Measurements from ENCODE around the gene AGPAT1. TPM values are rescaled to one million over a fixed set of nuclear protein-coding genes. Genes with fewer than 3 reads are reported as not detected.

Gene AGPAT1
- total and polyA plus RNA-seq, 8 donors: 7.3 to 52.6 (median 34.9) TPM

GRCh38 chr6:32190911-32191677 lies 15.2 kb upstream of the AGPAT1 start:
- no peaks in the 10 kb centered on the region for H3K9me3 ChIP-seq
- no peaks in the 10 kb centered on the region for H3K27me3 ChIP-seq
- intact Hi-C loops (cut with DNase I; ENCODE audit: low total_unique reads): no loop called here
- WGBS, 5 donors: 60 to 81% (median 78%) methylated on average over 8 of the region's 8 CpGs
- H3K27ac ChIP-seq: peak overlapping the region; percentile 94 to 100 (median 97)
- TF ChIP-seq EP300 (IDR thresholded peaks at IDR 0.05) (no peak), POLR2A (IDR thresholded peaks at IDR 0.05) (no peak), POLR2AphosphoS5 (IDR thresholded peaks at IDR 0.05) (no peak), CTCF (IDR thresholded peaks at IDR 0.05) (no peak)
- H3K4me1 ChIP-seq: peaks cover 44 to 86% (median 73%) of the 10 kb centered on the region in 4 donors
- H3K36me3 ChIP-seq: peaks cover 18 to 23% (median 21%) of the 10 kb centered on the region in 4 donors
- peak overlapping the region; percentile 69 to 90 (median 81) for H3K4me3 ChIP-seq
- peak in 1 of 2 donors; percentile 40 for DNase-seq

GRCh38 chr6:32190054-32190851 lies 14.4 kb upstream of the AGPAT1 start, which contains the start of gene PBX2:
Gene PBX2, minus strand, starts transcription at chr6:32190202. Its CDS starts 287 bp downstream, at chr6:32189915.
- peaks cover 18 to 26% (median 24%) of the 10 kb centered on the region in 4 donors for H3K36me3 ChIP-seq
- WGBS, 5 donors: 0 to 2% (median 1%) methylated on average over 16 to 23 of the region's 23 CpGs
- peak within 1 kb of the TSS; percentile 94 to 100 (median 97) for H3K27ac ChIP-seq
- H3K4me1 ChIP-seq: peaks cover 48 to 91% (median 78%) of the 10 kb centered on the region in 4 donors
- DNase-seq: peak; percentile 89 to 97
- H3K4me3 ChIP-seq: peak within 1 kb of the TSS; percentile 69 to 90 (median 81)
- TF ChIP-seq CTCF (IDR thresholded peaks at IDR 0.05) (no peak), POLR2A (IDR thresholded peaks at IDR 0.05) (peak in 2 of 4 donors; percentile 39 to 50), POLR2AphosphoS5 (IDR thresholded peaks at IDR 0.05) (peak; percentile 33 to 64 (median 60)), EP300 (IDR thresholded peaks at IDR 0.05) (no peak)
- intact Hi-C loops (cut with DNase I; ENCODE audit: low total_unique reads): no loop called here
- no peaks in the 10 kb centered on the region for H3K9me3 ChIP-seq
- H3K27me3 ChIP-seq: no peaks in the 10 kb centered on the region

GRCh38 chr6:32189742-32190053 lies 13.8 kb upstream of the AGPAT1 start:
- WGBS, 5 donors: 0 to 13% (median 3%) methylated on average over 7 to 23 of the region's 23 CpGs
- intact Hi-C loops (cut with DNase I; ENCODE audit: low total_unique reads): no loop called here
- Histone ChIP-seq H3K4me1 (peaks cover 43 to 90% (median 75%) of the 10 kb centered on the region in 4 donors), H3K27me3 (no peaks in the 10 kb centered on the region), H3K9me3 (no peaks in the 10 kb centered on the region), H3K27ac (peak overlapping the region; percentile 94 to 100 (median 97)), H3K4me3 (peak overlapping the region; percentile 69 to 90 (median 81)), H3K36me3 (peaks cover 18 to 26% (median 24%) of the 10 kb centered on the region in 4 donors)
- no peak for DNase-seq
- TF ChIP-seq CTCF (IDR thresholded peaks at IDR 0.05) (no peak), POLR2A (IDR thresholded peaks at IDR 0.05) (no peak), EP300 (IDR thresholded peaks at IDR 0.05) (no peak), POLR2AphosphoS5 (IDR thresholded peaks at IDR 0.05) (no peak)

GRCh38 chr6:32189069-32189741 lies 13.3 kb upstream of the AGPAT1 start:
- Histone ChIP-seq H3K36me3 (peaks cover 18 to 30% (median 24%) of the 10 kb centered on the region in 4 donors), H3K4me3 (peak overlapping the region; percentile 69 to 90 (median 81)), H3K27me3 (no peaks in the 10 kb centered on the region), H3K4me1 (peaks cover 41 to 90% (median 74%) of the 10 kb centered on the region in 4 donors), H3K27ac (peak overlapping the region; percentile 94 to 100 (median 97)), H3K9me3 (no peaks in the 10 kb centered on the region)
- no peak for TF ChIP-seq POLR2A (IDR thresholded peaks at IDR 0.05)
- TF ChIP-seq CTCF (IDR thresholded peaks at IDR 0.05): no peak
- TF ChIP-seq EP300 (IDR thresholded peaks at IDR 0.05): no peak
- no peak for TF ChIP-seq POLR2AphosphoS5 (IDR thresholded peaks at IDR 0.05)
- 0 to 3% (median 2%) methylated on average over 10 of the region's 10 CpGs for WGBS, 5 donors
- intact Hi-C loops (cut with DNase I; ENCODE audit: low total_unique reads): no loop called here
- DNase-seq: peak in 1 of 2 donors; percentile 49

Measured in stomach (tissue), 9 donors.